ENCODE results near the gene KIR2DL3.
A peak's percentile ranks its signal among the peaks of the same experiment; 100 is the strongest.
"Not testable (repeated sequence)": the region's sequence is repeated elsewhere in the genome, so short reads cannot be mapped to it uniquely, and the experiment has no call there.

The KIR2DL3 gene

DNA sequence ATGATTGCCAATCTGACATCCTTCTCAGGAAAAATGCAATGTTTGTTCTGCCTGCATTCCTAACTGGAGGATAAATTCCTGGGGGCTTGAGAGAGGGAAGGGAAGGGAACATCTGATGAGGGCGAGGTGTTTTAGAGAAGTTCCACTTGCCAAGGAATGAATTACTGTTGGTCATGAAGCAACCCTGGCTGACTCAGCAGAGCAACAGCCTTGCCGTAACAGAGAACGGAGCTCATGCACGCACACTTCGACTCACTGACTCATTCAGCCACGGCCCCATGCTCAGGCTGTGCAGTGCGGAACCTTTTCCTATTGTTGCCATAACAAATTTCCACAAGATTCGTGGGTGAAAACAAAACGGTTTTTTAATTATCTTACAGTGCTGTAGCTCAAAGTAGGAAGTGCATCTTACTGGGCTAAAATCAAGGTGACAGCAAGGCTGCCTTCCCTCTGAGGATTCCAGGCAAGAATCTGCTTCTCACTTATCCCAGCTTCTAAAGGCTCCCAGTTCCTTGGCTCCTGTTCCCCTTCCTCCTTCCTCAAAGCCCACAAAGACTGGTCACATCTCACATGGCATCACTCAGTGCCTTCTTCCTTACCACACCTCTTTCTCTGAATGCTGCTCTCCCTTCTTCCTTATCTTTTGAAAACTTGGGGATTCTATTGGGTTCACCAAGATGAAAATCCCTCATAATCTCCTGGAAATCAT lies 9.5 kb downstream of the KIR2DL3 start:
- not testable (repeated sequence) for DNase-seq

DNA sequence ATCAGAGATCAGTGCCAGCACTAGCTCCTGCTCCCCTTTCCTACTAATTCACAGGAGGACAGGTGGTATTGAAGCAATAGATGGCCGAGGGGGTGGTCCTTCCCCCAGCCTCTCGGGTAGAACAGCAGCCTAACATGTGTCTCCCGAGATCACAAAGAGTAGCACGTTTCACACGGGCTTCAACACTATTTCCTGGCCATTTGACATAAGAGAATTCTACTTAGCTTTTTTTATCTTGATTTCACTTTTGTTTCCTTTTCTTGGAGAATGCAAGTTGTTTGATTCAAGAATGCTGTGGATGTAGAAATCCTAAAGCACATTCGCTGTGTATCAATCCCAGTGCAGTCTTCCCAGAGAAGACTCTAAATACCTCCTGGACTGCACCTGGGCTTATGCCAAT lies 12.0 kb downstream of the KIR2DL3 start:
- DNase-seq = not testable (repeated sequence)

DNA sequence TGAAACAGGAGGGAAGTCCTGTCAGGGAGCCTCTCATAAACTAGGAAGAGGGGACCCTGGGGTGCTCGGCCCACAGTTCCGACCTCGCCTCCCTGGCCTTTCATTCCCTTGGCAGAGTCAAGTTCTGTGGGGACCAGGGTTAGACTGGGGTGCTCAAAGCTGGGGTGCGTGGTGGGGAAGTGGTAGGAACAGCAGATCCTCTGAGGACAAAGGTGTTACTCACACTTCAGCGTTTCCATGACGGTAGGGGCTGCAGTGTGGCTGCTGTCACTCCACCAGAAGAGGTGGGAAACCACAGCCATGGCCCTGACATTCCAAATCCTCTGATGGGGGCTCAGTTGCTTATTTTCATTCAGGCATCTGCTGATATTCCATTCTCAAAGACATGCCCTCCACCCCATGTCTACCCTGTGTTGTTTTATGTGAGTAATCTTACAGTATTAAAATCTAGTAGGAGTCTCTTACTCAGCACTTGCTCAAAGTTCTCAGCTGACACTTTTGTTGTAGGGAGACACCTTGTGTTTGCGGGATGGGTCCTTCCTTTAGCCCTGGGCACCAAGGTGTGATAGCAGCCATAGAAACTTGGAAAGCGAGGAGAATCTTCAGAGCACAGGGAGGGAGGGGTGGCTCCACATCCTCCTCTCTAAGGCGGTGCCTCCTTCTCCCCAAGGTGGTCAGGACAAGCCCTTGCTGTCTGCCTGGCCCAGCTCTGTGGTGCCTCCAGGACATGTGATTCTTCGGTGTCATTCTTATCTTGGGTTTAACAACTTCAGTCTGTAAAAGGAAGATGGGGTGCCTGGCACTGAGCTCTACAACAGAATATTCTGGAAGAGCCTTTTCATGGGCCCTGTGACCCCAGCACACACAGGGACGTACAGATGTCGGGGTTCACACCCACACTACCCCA lies 18.1 kb downstream of the KIR2DL3 start:
- not testable (repeated sequence) for DNase-seq

DNA sequence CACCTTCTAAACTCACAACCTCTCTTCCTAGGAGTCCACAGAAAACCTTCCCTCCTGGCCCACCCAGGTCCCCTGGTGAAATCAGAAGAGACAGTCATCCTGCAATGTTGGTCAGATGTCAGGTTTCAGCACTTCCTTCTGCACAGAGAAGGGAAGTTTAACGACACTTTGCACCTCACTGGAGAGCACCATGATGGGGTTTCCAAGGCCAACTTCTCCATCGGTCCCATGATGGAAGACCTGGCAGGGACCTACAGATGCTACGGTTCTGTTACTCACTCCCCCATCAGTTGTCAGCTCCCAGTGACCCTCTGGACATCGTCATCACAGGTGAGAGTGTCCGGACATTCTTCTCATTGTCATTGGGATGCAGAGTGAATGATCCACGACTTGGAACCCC lies 20.3 kb downstream of the KIR2DL3 start:
- not testable (repeated sequence) for DNase-seq

DNA sequence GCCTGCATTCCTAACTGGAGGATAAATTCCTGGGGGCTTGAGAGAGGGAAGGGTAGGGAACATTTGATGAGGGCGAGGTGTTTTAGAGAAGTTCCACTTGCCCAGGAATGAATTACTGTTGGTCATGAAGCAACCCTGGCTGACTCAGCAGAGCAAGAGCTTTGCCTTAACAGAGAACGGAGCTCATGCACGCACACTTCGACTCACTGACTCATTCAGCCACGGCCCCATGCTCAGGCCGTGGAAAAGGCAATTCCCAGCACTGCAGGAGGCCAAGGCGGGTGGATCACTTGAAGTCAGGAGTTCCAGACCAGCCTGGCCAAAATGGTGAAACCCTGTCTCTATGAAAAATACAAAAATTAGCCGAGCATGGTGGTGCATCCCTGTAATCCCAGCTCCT lies 25.9 kb downstream of the KIR2DL3 start:
- not testable (repeated sequence) for DNase-seq

DNA sequence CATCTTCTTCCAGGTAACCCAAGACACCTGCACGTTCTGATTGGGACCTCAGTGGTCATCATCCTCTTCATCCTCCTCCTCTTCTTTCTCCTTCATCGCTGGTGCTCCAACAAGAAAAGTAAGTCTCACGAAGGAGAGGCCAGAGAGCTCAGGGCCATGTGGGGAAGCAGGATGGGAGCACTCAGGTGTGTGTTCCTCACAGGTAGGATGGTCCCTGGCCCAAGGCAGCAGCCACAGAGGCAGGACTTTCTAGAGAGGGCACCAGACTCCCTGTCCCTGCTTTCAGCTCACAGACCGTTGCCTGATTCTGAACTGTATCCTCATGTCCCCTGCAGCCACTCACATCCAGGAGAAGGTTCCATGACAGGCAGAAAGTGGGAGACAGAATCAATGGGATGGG lies 28.2 kb downstream of the KIR2DL3 start:
- not testable (repeated sequence) for DNase-seq

DNA sequence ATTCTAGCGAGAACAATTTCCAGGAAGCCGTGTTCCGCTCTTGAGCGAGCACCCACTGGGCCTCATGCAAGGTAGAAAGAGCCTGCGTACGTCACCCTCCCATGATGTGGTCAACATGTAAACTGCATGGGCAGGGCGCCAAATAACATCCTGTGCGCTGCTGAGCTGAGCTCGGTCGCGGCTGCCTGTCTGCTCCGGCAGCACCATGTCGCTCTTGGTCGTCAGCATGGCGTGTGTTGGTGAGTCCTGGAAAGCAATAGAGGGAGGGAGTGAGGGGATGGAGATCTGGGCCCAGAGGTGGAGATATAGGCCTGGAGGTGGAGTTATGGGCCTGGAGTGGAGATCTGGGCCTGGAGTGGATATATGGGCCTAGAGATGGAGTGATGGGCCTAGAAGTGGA lies 31.3 kb downstream of the KIR2DL3 start, which contains the start of gene KIR2DL1:
KIR2DL1 (plus strand) TSS at position 148 of the 400 bp plus-strand sequence; CDS start at position 206, 58 bp downstream.
- not testable (repeated sequence) for DNase-seq

DNA sequence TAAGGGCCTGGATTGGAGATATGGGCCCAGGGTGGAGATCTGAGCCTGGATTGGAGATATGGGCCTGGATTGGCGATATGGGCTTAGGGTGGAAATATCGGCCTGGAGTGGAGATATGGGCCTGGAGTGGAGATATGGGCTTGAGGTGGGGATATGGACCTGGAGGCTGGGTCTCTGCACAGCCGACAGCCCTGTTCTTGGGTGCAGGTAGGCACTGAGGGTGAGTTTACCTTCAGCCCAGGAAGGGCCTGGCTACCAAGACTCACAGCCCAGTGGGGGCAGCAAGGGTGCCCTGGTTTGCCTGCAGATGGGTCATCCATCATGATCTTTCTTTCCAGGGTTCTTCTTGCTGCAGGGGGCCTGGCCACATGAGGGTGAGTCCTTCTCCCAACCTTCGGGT lies 32.2 kb downstream of the KIR2DL3 start:
- not testable (repeated sequence) for DNase-seq

DNA sequence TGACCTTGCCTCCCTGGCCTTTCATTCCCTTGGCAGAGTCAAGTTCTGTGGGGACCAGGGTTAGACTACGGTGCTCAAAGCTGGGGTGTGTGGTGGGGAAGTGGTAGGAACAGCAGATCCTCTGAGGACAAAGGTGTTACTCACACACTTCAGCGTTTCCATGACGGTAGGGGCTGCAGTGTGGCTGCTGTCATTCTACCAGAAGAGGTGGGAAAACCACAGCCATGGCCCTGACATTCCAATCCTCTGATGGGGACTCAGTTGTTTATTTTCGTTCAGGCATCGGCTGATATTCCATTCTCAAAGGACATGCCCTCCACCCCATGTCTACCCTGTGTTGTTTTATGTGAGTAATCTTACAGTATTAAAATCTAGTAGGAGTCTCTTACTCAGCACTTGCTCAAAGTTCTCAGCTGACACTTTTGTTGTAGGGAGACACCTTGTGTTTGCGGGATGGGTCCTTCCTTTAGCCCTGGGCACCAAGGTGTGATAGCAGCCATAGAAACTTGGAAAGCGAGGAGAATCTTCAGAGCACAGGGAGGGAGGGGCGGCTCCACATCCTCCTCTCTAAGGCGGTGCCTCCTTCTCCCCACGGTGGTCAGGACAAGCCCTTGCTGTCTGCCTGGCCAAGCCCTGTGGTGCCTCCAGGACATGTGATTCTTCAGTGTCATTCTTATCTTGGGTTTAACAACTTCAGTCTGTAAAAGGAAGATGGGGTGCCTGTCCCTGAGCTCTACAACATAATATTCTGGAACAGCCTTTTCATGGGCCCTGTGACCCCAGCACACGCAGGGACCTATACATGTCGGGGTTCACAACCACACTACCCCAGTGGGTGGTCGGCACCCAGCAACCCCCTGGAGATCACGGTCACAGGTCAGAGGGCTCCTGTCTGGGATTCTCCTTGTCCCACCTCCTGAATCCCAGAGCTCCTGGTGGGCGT lies 33.0 kb downstream of the KIR2DL3 start:
- not testable (repeated sequence) for DNase-seq

DNA sequence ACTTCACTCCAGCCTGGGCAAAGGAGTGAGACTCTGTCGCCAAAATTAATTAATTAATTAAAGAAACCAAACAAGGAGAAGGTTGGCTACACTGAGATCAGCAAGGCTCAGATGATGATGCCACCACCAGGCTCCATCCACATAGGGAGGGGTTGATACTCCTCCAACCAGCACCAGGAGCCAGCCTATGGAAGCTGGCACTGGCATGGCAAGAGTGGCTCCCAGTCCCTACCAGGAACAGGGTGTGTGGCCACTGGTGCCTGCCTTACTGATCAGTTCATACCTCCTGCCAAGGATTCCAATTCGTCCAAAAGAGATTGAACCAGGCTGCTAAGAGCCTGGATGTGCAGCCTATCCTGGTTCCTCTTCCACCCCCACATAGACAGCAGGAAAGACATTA lies 34.4 kb downstream of the KIR2DL3 start:
- not testable (repeated sequence) for DNase-seq

DNA sequence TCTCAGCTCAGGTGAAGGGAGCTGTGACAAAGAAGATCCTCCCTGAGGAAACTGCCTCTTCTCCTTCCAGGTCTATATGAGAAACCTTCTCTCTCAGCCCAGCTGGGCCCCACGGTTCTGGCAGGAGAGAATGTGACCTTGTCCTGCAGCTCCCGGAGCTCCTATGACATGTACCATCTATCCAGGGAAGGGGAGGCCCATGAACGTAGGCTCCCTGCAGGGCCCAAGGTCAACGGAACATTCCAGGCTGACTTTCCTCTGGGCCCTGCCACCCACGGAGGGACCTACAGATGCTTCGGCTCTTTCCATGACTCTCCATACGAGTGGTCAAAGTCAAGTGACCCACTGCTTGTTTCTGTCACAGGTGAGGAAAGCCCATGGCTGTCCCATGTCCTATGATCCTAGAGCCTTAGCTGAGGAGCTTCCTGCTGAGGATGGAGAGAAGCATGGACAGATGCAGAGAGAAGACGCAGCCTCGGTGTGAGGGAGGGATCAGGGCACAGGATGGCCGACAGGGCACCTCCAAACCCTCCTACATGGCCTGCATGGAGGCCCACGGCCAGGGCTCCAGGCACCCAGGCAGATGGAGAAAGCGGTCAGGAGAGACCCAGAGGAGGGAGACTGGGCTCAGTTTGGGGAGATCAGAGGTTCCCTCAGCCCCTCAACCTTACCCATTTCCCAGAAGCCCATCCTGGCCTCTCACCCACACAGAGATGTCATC lies 36.9 kb downstream of the KIR2DL3 start:
- DNase-seq = not testable (repeated sequence)

DNA sequence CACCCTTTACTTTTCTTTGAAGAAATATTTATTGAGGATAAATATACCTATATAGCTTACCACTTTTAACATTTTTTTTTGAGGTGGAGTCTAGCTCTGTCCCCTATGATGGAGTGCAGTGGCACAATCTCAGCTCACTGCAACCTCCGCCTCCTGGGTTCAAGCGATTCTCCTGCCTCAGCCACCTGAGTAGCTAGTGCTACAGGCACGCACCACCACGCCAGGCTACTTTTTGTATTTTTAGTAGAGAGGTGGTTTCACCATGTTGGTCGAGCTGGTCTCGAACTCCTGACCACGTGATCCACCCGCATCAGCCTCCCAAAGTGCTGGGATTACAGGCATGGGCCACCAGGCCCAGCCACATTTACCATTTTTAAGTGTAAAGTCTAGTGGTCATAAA lies 37.5 kb downstream of the KIR2DL3 start:
- DNase-seq = not testable (repeated sequence)

DNA sequence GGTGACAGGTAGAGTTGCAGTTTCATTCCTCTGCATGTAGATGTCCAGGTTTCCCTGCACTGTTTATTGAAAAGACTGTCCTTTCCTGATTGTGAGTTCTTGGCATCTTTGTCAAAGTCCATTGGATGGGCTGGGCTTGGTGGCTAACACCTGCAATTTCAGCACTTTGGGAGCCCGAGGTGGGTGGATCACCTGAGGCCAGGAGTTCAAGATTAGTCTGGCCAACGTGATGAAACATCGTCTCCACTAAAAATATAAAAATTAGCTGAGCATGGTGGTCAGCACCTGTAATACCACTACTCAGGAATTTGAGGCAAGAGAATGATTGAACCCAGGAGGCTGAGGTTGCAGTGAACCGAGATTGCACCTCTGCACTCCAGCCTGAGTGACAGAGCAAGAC lies 39.5 kb downstream of the KIR2DL3 start:
- DNase-seq = not testable (repeated sequence)

DNA sequence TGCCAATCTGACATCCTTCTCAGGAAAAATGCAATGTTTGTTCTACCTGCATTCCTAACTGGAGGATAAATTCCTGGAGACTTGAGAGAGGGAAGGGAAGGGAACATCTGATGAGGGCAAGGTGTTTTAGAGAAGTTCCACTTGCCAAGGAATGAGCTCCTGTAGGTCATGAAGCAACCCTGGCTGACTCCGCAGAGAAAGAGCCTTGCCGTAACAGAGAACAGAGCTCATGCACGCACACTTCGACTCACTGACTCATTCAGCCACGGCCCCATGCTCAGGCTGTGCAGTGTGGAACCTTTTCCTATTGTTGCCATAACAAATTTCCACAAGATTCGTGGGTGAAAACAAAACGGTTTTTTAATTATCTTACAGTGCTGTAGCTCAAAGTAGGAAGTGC lies 40.6 kb downstream of the KIR2DL3 start:
- DNase-seq = not testable (repeated sequence)

DNA sequence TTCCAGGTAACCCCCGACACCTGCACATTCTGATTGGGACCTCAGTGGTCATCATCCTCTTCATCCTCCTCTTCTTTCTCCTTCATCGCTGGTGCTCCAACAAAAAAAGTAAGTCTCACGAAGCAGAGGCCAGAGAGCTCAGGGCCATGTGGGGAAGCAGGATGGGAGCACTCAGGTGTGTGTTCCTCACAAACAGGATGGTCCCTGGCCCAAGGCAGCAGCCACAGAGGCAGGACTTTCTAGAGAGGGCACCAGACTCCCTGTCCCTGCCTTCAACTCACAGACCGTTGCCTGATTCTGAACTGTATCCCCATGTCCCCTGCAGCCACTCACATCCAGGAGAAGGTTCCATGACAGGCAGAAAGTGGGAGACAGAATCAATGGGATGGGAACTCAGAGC lies 44.6 kb downstream of the KIR2DL3 start:
- not testable (repeated sequence) for DNase-seq

DNA sequence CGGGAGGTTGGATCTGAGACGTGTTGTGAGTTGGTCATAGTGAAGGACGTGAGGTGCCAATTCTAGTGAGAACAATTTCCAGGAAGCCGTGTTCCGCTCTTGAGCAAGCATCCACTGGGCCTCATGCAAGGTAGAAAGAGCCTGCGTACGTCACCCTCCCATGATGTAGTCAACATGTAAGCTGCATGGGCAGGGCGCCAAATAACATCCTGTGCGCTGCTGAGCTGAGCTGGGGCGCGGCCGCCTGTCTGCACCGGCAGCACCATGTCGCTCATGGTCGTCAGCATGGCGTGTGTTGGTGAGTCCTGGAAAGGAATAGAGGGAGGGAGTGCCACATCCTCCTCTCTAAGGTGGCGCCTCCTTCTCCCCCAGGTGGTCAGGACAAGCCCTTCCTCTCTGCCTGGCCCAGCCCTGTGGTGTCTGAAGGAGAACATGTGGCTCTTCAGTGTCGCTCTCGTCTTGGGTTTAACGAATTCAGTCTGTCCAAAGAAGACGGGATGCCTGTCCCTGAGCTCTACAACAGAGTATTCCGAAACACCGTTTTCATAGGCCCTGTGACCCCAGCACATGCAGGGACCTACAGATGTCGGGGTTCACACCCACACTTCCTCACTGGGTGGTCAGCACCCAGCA lies 47.9 kb downstream of the KIR2DL3 start:
- not testable (repeated sequence) for DNase-seq

DNA sequence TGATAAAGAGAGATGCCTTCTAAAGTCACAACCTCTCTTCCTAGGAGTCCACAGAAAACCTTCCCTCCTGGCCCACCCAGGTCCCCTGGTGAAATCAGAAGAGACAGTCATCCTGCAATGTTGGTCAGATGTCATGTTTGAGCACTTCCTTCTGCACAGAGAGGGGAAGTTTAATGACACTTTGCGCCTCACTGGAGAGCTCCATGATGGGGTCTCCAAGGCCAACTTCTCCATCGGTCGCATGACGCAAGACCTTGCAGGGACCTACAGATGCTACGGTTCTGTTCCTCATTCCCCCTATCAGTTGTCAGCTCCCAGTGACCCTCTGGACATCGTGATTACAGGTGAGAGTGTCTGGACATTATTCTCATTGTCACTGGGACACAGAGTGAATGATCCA lies 49.8 kb downstream of the KIR2DL3 start:
- DNase-seq = not testable (repeated sequence)

DNA sequence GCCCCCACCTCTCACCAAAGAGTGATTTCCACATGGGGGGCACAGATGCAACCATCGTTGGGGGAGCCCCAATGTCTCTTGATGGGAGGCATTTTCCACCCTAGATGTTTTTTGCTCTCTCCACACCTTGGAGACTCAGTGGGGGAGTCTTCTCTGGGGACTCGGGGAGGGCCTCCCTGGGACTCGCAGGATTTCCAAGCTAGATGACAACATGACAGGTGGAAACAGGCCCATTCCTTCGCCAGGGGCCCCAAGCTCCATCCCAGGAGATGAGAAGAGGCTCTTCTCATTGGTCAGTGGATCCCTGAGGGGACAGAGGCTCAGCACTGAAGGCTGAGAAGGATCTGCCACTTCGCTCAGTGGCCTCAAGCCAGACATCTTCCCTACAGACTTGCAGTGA lies 52.4 kb downstream of the KIR2DL3 start:
- DNase-seq = no peak

DNA sequence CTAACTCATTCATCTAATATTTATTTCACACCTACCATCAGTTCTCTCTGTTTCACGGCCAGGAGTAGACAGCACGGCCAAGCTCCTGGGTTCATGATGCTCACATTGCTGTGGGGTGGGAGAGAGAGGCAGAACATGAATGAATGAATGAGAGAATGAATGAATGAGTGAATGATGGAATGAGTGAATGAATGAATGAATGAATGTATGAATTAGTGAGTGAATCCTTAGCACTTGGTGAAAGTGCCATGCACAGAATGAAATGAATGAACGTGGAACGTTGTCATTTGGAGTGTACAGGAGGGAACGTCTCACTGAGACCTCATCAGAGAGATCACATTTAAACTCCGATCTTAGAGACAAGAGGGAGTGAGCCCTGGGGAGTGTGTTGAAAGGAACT lies 53.2 kb downstream of the KIR2DL3 start:
- no peak for DNase-seq

DNA sequence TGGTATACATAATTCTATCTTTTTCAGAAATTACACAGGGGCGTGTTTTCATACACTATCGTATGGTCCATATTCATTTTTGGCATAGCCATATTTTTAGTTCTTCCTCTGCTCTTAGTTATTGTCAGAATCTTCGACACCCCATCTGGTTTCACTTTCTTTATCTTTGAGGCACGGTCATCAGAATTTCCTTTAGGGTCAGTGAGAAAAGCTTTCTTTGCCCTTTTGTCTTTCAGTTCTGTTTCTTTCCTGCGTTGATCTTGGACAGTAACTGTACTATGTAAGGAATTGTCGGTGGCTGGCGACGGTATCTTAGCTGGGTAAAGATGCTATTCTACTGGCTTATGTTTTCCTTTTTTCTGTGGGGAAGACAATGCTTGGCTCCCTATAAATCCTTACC lies 54.5 kb downstream of the KIR2DL3 start:
- DNase-seq = peak; percentile 6

DNA sequence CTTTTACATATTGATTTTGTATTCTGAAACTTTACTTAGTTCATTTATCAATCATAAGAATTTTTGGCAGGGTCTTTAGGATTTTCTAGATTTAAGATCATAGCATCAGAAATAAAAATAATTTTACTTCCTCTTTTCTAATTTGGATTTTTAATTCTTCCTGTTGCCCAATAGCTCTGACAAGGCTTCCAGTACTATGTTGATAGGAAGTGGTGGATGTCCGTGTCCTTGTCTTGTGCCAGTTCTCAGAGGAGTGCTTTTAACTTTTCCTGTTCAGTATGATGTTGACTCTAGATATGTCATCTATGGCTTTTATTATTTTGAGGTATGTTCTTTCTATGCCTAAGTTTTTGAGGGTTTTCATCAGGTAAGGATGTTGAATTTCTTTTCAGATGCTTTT lies 57.4 kb downstream of the KIR2DL3 start:
- no peak for DNase-seq

All from CD4-positive, alpha-beta T cell treated with Interleukin-4 for 4 hours (primary cell).